ENCODE measurements around the gene GPR142.
A peak's percentile ranks its signal among the peaks of the same experiment; 100 is the strongest.

GPR142 gene

DNA sequence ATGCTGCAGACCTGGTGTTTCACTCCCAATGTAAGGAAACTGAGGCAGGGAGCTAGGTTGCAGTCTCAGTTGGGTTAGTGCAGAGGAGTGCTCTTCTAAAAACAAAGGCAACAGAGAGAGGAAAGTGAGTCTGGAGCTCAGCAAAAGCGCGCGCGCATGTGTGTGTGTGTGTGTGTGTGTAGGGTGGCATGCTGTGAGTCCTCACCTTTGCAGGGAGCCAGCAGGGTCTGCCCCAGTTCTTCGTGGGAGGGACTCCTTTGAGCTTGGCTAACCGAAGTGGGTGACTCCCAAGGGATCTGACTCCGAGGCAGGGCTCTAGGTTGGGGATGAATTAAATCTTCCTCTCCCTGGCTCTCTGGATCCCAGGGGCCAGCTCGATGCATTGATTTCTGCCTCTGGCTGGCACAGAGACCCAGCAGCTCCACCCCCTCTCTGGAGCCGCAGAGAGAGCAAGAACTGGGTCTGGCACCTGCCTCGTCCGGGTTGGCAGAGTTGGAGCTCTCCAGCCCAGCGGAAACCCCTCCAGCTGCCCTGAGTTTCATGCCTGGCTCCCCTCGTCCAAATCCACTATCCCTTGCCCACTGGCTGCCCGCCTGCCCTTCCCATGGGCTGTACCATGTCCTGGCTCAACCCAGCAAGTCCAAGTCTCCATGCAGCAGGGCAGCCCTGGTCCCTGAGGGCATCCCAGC, 4.4 kb upstream of the GPR142 start:
- TF ChIP-seq YY1 (IDR thresholded peaks at IDR 0.05; ENCODE audit: low read depth) (no peak), TCF12 (IDR thresholded peaks at IDR 0.05; ENCODE audit: low read depth) (no peak), RAD21 (IDR thresholded peaks at IDR 0.05; ENCODE audit: low read depth) (no peak), CREB1 (IDR thresholded peaks at IDR 0.05; ENCODE audit: low read depth) (no peak), NFIC (IDR thresholded peaks at IDR 0.05) (no peak), CEBPB (IDR thresholded peaks at IDR 0.05) (no peak), ZBTB7A (IDR thresholded peaks at IDR 0.05; ENCODE audit: low read depth) (no peak), TAF1 (IDR thresholded peaks at IDR 0.05; ENCODE audit: low read depth) (no peak), FOXM1 (IDR thresholded peaks at IDR 0.05; ENCODE audit: borderline replicate concordance, low read depth) (no peak), EP300 (IDR thresholded peaks at IDR 0.05; ENCODE audit: borderline replicate concordance) (no peak), TEAD4 (IDR thresholded peaks at IDR 0.05) (no peak)
- TF ChIP-seq, protein P1, sequence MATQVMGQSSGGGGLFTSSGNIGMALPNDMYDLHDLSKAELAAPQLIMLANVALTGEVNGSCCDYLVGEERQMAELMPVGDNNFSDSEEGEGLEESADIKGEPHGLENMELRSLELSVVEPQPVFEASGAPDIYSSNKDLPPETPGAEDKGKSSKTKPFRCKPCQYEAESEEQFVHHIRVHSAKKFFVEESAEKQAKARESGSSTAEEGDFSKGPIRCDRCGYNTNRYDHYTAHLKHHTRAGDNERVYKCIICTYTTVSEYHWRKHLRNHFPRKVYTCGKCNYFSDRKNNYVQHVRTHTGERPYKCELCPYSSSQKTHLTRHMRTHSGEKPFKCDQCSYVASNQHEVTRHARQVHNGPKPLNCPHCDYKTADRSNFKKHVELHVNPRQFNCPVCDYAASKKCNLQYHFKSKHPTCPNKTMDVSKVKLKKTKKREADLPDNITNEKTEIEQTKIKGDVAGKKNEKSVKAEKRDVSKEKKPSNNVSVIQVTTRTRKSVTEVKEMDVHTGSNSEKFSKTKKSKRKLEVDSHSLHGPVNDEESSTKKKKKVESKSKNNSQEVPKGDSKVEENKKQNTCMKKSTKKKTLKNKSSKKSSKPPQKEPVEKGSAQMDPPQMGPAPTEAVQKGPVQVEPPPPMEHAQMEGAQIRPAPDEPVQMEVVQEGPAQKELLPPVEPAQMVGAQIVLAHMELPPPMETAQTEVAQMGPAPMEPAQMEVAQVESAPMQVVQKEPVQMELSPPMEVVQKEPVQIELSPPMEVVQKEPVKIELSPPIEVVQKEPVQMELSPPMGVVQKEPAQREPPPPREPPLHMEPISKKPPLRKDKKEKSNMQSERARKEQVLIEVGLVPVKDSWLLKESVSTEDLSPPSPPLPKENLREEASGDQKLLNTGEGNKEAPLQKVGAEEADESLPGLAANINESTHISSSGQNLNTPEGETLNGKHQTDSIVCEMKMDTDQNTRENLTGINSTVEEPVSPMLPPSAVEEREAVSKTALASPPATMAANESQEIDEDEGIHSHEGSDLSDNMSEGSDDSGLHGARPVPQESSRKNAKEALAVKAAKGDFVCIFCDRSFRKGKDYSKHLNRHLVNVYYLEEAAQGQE (IDR thresholded peaks at IDR 0.05; ENCODE audit: low read depth), result no peak
- TF ChIP-seq, protein P2, sequence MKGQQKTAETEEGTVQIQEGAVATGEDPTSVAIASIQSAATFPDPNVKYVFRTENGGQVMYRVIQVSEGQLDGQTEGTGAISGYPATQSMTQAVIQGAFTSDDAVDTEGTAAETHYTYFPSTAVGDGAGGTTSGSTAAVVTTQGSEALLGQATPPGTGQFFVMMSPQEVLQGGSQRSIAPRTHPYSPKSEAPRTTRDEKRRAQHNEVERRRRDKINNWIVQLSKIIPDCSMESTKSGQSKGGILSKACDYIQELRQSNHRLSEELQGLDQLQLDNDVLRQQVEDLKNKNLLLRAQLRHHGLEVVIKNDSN (IDR thresholded peaks at IDR 0.05), result no peak
- TF ChIP-seq, protein P3, sequence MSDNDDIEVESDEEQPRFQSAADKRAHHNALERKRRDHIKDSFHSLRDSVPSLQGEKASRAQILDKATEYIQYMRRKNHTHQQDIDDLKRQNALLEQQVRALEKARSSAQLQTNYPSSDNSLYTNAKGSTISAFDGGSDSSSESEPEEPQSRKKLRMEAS (IDR thresholded peaks at IDR 0.05), result no peak

DNA sequence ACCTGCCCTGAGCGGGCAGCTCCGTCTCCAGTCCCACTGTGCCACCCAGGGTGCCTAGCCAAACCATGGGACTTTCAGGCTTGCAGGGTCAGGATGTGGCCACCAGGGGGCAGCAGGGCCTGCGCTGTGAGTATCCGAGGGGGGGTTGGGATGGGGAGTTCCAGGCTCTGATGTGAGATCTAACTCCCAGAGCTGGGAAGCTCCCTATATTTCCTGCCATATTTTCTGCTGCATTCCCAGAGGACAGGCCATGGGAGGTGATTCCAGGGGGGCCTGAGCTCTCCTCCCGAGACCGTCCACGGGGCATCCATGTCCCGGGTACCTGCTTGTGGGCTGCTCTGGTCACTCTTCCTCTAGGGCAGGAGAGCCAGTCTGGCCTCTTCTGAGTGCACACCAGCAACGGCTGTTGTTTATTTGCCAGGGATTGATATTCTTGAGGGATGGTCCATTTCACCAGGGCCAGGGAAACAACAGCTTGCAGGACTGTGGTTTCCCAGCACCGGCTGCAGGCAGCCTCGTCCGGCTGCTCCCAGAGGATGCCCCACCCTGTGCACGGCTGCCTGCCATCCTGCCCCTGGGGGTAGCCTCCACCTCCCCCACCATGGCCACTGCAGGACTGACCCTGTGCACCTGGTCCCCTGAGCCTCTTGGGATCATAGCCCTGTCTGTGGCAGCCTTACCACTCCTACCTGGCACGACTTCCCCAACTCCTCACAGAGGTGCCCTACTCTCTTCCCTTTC, 1.2 kb downstream of the GPR142 start:
- TF ChIP-seq CREB1 (IDR thresholded peaks at IDR 0.05; ENCODE audit: low read depth) (no peak), TCF12 (IDR thresholded peaks at IDR 0.05; ENCODE audit: low read depth) (no peak), NFIC (IDR thresholded peaks at IDR 0.05) (no peak), RAD21 (IDR thresholded peaks at IDR 0.05; ENCODE audit: low read depth) (peak; percentile 81), CEBPB (IDR thresholded peaks at IDR 0.05) (no peak)

DNA sequence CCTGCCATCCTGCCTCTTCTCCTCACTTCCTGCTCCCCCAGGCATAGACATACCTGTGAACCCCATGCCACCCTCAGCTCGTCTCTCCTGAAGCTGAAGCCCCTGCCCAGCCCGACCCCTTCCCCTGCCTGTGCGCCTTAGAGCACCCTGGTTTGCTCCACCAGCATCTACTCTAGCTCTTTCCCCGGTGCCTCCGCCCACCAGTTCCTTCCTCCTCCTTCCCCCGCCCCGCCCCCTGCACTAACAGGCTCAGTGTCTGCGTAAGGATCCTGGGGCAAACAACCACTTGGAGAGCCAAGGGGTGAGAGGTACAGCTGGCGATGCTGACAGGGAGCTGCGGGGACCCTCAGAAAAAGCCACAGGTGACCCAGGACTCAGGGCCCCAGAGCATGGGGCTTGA, 1.9 kb downstream of the GPR142 start:
- no peak for TF ChIP-seq EP300 (IDR thresholded peaks at IDR 0.05; ENCODE audit: borderline replicate concordance)
- TF ChIP-seq EGR1 (IDR thresholded peaks at IDR 0.05), result no peak
- TF ChIP-seq, protein P2 (IDR thresholded peaks at IDR 0.05), result no peak
- no peak for TF ChIP-seq YY1 (IDR thresholded peaks at IDR 0.05; ENCODE audit: low read depth)
- no peak for TF ChIP-seq TAF1 (IDR thresholded peaks at IDR 0.05; ENCODE audit: low read depth)
- TF ChIP-seq, protein P3 (IDR thresholded peaks at IDR 0.05), result no peak
- no peak for TF ChIP-seq ZBTB7A (IDR thresholded peaks at IDR 0.05; ENCODE audit: low read depth)
- no peak for TF ChIP-seq CREB1 (IDR thresholded peaks at IDR 0.05; ENCODE audit: low read depth)

DNA sequence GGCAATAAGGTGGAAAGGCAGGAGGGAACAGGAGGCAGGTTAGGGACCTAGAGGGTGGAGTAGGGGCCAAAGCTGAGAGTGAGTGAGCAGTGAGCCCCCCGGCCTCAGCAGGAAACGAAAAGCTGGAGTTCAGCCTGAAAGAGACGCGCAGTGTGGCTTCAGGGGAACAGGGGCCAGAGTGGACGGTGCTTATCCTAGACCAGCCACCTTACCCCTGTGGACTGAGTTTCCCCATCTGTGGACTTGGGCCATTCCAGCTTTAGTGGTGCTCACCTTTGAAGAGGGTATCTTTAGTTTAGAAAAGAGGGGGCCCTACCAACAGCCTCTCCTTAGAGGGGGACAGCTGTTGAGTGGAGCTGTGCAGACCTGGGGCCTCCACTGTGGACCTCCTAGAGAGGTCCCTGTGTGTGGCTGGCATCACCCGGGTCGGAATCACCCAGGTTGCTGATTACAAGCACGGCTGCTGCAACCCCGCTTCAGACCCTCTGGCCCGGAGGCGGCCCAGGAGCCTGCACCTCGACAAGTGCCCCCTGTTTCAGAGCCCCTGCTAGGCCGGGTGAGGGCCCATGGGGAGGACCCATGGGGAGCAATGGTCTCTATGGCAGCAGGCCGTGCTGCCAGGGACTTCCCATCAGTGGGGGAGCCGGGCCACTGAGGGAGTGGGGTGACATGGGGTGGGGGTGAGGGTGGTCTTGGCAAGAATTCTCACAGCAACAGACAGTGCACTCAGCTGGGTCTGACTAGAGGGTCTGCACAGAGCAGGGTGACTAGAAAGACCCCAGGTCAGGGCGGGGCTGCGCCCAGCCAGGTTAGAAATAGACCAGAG, 2.6 kb downstream of the GPR142 start:
- TF ChIP-seq RAD21 (IDR thresholded peaks at IDR 0.05; ENCODE audit: low read depth) (no peak), EP300 (IDR thresholded peaks at IDR 0.05; ENCODE audit: borderline replicate concordance) (no peak), CREB1 (IDR thresholded peaks at IDR 0.05; ENCODE audit: low read depth) (no peak), TEAD4 (IDR thresholded peaks at IDR 0.05) (no peak), FOXM1 (IDR thresholded peaks at IDR 0.05; ENCODE audit: borderline replicate concordance, low read depth) (no peak), TCF12 (IDR thresholded peaks at IDR 0.05; ENCODE audit: low read depth) (no peak), EGR1 (IDR thresholded peaks at IDR 0.05) (no peak), NFIC (IDR thresholded peaks at IDR 0.05) (no peak), YY1 (IDR thresholded peaks at IDR 0.05; ENCODE audit: low read depth) (no peak), ZBTB7A (IDR thresholded peaks at IDR 0.05; ENCODE audit: low read depth) (no peak), CEBPB (IDR thresholded peaks at IDR 0.05) (no peak)
- TF ChIP-seq, protein P2 (IDR thresholded peaks at IDR 0.05), result no peak
- TF ChIP-seq, protein P1 (IDR thresholded peaks at IDR 0.05; ENCODE audit: low read depth), result no peak
- TF ChIP-seq, protein P3 (IDR thresholded peaks at IDR 0.05), result no peak

All from Ishikawa (cell line).